AG09319 (cell line): ENCODE results near the gene TTC17.
"Not testable (repeated sequence)": the region's sequence is repeated elsewhere in the genome, so short reads cannot be mapped to it uniquely, and the experiment has no call there.

Source experiments
- DNase-seq: peaks from one replicate; pipeline ENCODE4 v3.0.0-alpha.2; 2010; ENCODE audit warnings: low read depth; ENCODE audit errors: extremely low read depth
- TF ChIP-seq, protein P1 (sequence below): IDR thresholded peaks from 2 replicates; pipeline ENCODE4 v1.5.1; 2011; ENCODE audit warnings: low read depth, mild to moderate bottlenecking, inconsistent platforms, low read length, moderate library complexity

Gene TTC17

DNA sequence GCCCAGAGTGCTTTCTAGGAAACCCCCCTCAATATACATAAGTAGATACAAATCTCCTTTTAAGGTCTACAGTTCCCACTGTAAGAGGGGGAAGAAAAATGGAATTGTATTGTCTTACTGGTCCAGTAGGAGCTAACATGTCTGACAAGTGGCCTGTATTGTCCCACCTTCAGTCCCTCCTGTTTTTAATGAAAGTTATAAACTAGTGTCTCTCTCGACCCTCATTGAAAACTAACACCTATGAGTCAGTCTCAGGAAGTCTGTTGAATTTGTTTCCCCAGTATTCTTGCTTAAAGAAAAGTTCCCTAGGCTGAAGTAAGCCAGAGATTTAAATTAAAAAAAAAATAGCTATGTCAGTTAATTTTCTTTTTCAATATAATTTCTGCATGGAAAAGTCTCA, 69.3 kb downstream of the TTC17 start:
- TF ChIP-seq, protein P1, sequence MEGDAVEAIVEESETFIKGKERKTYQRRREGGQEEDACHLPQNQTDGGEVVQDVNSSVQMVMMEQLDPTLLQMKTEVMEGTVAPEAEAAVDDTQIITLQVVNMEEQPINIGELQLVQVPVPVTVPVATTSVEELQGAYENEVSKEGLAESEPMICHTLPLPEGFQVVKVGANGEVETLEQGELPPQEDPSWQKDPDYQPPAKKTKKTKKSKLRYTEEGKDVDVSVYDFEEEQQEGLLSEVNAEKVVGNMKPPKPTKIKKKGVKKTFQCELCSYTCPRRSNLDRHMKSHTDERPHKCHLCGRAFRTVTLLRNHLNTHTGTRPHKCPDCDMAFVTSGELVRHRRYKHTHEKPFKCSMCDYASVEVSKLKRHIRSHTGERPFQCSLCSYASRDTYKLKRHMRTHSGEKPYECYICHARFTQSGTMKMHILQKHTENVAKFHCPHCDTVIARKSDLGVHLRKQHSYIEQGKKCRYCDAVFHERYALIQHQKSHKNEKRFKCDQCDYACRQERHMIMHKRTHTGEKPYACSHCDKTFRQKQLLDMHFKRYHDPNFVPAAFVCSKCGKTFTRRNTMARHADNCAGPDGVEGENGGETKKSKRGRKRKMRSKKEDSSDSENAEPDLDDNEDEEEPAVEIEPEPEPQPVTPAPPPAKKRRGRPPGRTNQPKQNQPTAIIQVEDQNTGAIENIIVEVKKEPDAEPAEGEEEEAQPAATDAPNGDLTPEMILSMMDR, result no peak

DNA sequence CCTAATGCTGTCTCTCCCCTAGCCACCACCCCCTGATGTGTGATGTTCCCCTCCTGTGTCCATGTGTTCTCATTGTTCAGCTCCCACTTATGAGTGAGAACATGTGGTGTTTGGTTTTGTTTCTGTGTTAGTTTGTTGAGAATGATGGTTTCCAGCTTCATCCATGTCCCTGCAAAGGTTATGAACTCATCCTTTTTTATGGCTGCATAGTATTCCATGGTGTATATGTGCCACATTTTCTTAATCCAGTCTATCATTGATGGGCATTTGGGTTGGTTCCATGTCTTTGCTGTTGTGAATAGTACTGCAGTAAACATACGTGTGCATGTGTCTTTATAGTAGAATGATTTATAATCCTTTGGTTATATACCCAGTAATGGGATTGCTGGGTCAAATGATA, 72.2 kb downstream of the TTC17 start:
- not testable (repeated sequence) for DNase-seq

More for the DNA sequence above, 69.3 kb downstream of the TTC17 start:
- no peak for DNase-seq

DNA sequence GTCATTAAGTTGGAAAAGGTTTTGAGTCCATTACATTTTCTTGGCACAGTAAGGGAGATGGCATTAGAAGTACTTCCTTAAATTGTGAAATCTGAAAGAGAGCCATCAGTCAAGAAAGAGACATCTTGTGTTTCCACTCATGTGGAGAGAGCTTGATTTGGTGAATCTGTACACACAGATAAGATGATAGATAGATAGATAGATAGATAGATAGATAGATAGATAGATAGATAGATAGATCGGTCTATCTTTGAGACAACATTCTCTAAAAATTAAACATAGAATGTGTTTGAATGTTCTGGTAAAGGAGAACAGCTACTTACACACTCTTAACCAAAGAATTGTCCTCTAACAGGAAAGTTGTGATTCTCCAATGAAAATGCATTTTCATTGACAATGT, 76.2 kb downstream of the TTC17 start:
- TF ChIP-seq, protein P1, result no peak
- DNase-seq, result no peak

DNA sequence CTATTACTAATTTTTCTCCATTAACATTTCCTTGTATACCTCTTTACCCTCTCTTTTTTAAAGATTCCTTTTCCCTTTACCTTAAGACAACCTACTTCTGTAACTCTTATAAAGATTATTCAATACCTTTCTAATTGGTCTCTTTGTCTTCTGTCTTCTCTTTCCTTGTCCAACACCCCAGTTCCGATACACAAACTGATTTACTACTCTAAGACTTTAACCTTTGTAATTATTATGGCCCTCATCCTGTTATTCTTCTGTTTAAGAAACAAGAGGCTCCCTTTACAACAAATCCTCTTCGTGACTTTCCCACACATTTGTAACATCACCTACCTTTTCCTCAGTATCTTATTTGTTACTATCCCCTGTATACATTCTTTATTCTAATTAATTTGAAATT, 81.8 kb downstream of the TTC17 start:
- TF ChIP-seq, protein P1, result no peak
- DNase-seq, result no peak

DNA sequence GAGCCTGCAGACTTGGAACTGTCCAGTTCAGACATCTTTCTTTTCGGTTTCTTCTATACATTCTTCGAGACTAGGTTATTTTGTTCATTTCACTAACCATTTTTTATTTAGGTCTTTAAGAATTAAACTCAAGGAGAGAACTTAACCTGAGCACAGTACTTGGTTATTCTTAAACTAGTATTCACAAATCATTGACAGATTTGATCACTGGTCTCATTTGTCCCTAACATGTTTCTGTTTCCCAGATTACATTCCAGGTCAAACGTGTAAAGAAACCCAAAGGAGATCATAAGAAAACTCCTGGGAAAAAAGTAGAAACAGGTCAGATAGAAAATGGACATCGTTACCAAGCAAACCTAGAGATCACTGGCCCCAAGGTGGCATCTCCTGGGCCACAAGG, 85.1 kb downstream of the TTC17 start:
- TF ChIP-seq, protein P1, result no peak
- no peak for DNase-seq

DNA sequence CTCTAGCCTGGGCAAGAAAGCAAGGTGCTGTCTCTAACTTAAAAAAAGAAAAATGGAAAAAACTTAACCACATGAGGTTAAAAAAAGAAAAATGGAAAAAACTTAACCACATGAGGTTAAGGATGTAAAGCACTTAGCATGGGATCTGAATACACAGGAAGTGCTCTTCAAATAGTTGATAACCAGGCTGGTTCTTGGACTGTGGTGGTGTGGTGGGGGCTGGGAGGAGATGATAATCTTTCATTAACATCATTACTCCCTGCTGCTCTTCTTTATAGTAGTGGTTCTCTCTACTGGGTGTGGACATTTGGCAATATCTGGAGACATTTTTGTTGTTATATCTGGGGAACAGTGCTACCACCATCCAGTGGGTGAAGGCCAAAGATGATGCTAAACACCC, 88.4 kb downstream of the TTC17 start:
- DNase-seq, result no peak
- TF ChIP-seq, protein P1, result no peak

DNA sequence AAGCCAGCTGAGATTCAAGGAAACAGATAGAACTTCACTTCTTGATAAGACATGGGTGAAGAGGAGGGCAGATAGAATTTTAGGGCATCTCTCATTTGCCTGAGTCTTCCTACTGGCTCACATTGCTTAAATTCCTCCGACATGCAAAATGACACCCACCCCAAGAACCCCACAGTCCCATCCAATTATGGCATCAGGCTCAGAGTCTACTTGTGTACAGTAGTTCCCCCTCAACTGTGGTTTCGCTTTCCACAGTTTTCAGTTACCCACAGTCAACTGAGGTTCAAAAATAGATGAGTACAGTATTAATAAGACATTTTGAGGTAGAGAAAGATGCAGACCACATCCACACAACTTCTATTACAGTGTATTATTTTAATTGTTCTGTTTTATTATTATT, 99.8 kb downstream of the TTC17 start:
- TF ChIP-seq, protein P1, result no peak
- no peak for DNase-seq

DNA sequence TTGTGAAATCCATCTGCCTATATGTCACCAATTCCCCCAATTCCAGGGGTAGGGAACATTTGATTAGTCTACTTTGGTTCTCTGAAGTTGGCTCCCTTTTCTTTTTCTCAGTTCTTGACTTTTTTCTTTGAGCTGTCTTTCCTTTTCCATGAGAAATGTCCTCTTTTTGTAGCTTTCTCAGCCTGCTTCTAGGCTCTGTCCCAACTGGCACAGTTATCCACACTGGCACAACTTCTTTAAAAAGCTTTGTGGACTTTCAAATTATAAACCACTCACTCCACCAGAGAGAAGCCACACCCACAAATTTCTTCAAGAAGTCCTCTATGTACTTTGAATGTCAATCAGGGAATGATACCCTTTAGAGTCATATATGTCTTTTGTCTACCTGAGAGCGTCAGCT, 100.5 kb downstream of the TTC17 start:
- TF ChIP-seq, protein P1, result no peak
- DNase-seq, result no peak
